Mesenchymal stem cell (in vitro differentiated cells and primary cell): ENCODE measurements around the gene ERLIN1. TPM values are rescaled to one million over a fixed set of nuclear protein-coding genes. Genes with fewer than 3 reads are reported as not detected.

ENCODE experiments used
- DNase-seq: peaks from one replicate; pipeline ENCODE4 v3.0.0-alpha.2; 2013
- H2AFZ ChIP-seq: one replicate; pipeline ENCODE4 v1.6.1; 2013; ENCODE audit warnings: low read depth, mild to moderate bottlenecking, control low read depth, inconsistent platforms, low read length, moderate library complexity
- H2AK5ac ChIP-seq: 2 replicates; pipeline ENCODE4 v1.6.1; 2013; ENCODE audit warnings: low read length, moderate library complexity, mild to moderate bottlenecking, inconsistent platforms; ENCODE audit not compliant: severe bottlenecking
- H2BK120ac ChIP-seq: one replicate; pipeline ENCODE4 v1.6.1; 2013; ENCODE audit warnings: low read depth, mild to moderate bottlenecking, inconsistent platforms, low read length, moderate library complexity
- H2BK12ac ChIP-seq, 2 experiments: one replicate each; pipeline ENCODE4 v1.6.1; 2013; ENCODE audit warnings: inconsistent platforms in 2 of 2, low read length in 2 of 2, mild to moderate bottlenecking in 2 of 2, moderate library complexity in 2 of 2, control low read depth in 1 of 2
- H2BK15ac ChIP-seq: one replicate; pipeline ENCODE4 v1.6.1; 2013; ENCODE audit warnings: mild to moderate bottlenecking, low read depth, inconsistent platforms; ENCODE audit not compliant: poor library complexity, severe bottlenecking
- H2BK5ac ChIP-seq: 2 replicates; pipeline ENCODE4 v1.6.1; 2013; ENCODE audit warnings: low read depth, mild to moderate bottlenecking, low read length, control low read depth, inconsistent platforms; ENCODE audit not compliant: poor library complexity, severe bottlenecking
- H3K14ac ChIP-seq, 2 experiments: one replicate each; pipeline ENCODE4 v1.6.1; 2013; ENCODE audit warnings: inconsistent platforms in 2 of 2, low read length in 2 of 2, control low read depth in 1 of 2, mild to moderate bottlenecking in 1 of 2, moderate library complexity in 1 of 2
- H3K18ac ChIP-seq, 2 experiments: one replicate each; pipeline ENCODE4 v1.6.1; 2013; ENCODE audit warnings: inconsistent platforms in 2 of 2, low read length in 2 of 2, control low read depth in 1 of 2, low read depth in 1 of 2, mild to moderate bottlenecking in 1 of 2
- H3K23ac ChIP-seq, 2 experiments: one replicate each; pipeline ENCODE4 v1.6.1; 2013; ENCODE audit warnings: inconsistent platforms in 2 of 2, low read length in 2 of 2, mild to moderate bottlenecking in 2 of 2, moderate library complexity in 2 of 2, control low read depth in 1 of 2
- H3K27ac ChIP-seq: 2 replicates; pipeline ENCODE4 v1.5.1; 2013; ENCODE audit warnings: mild to moderate bottlenecking, moderate library complexity, low read length, control low read depth, inconsistent platforms; ENCODE audit not compliant: poor library complexity, severe bottlenecking
- H3K27me3 ChIP-seq, 2 experiments: 2 replicates each; pipeline versions ENCODE4 v1.6.1 to v1.7.0; 2013; ENCODE audit warnings: low read length in 2 of 2, mild to moderate bottlenecking in 2 of 2, moderate library complexity in 2 of 2, control low read depth in 1 of 2, inconsistent platforms in 1 of 2; ENCODE audit not compliant: control insufficient read depth in 1 of 2, insufficient read depth in 1 of 2
- H3K36me3 ChIP-seq, 2 experiments: 2 replicates each; pipeline versions ENCODE4 v1.6.1 to v1.7.0; 2013; ENCODE audit warnings: low read length in 2 of 2, control low read depth in 1 of 2, inconsistent platforms in 1 of 2, low read depth in 1 of 2, mild to moderate bottlenecking in 1 of 2; ENCODE audit not compliant: insufficient read depth in 2 of 2, control insufficient read depth in 1 of 2
- H3K4ac ChIP-seq, 2 experiments: one replicate each; pipeline ENCODE4 v1.6.1; 2013; ENCODE audit warnings: inconsistent platforms in 2 of 2, low read length in 2 of 2, mild to moderate bottlenecking in 2 of 2, moderate library complexity in 2 of 2, control low read depth in 1 of 2, low read depth in 1 of 2
- H3K4me1 ChIP-seq: 2 replicates; pipeline ENCODE4 v1.6.1; 2013; ENCODE audit warnings: low read depth, low read length, control low read depth; ENCODE audit not compliant: control insufficient read depth, insufficient read depth
- H3K4me2 ChIP-seq: 2 replicates; pipeline ENCODE4 v1.6.1; 2013; ENCODE audit warnings: low read length, mild to moderate bottlenecking, inconsistent platforms; ENCODE audit not compliant: poor library complexity, severe bottlenecking
- H3K4me3 ChIP-seq, 2 experiments: 2 replicates each; pipeline versions ENCODE4 v1.5.1 to v1.7.0; 2013; ENCODE audit warnings: low read length in 2 of 2, mild to moderate bottlenecking in 2 of 2, control low read depth in 1 of 2, low read depth in 1 of 2; ENCODE audit not compliant: insufficient read depth in 1 of 2
- H3K79me1 ChIP-seq: replicated peaks from 2 replicates; pipeline ENCODE4 v1.6.1; 2013; ENCODE audit warnings: mild to moderate bottlenecking, control low read depth, low read length, inconsistent platforms; ENCODE audit not compliant: poor library complexity, severe bottlenecking
- H3K9ac ChIP-seq: 2 replicates; pipeline ENCODE4 v1.7.0; 2013; ENCODE audit warnings: mild to moderate bottlenecking, low read length, moderate library complexity
- H3K9me3 ChIP-seq: 2 replicates; pipeline ENCODE4 v1.7.0; 2013; ENCODE audit warnings: mild to moderate bottlenecking, low read length; ENCODE audit not compliant: control insufficient read depth
- H4K8ac ChIP-seq: one replicate; pipeline ENCODE4 v1.6.1; 2013; ENCODE audit warnings: inconsistent platforms, mild to moderate bottlenecking, low read length, moderate library complexity
- H4K91ac ChIP-seq: one replicate; pipeline ENCODE4 v1.6.1; 2013; ENCODE audit warnings: mild to moderate bottlenecking, low read length, inconsistent platforms
- WGBS: methylation state at CpG from one replicate; pipeline ENCODE4 v1.1.7; 2013; ENCODE audit warnings: mixed read lengths; 5-methylcytosine and 5-hydroxymethylcytosine counted together
- polyA plus RNA-seq, 2 experiments: library from polyadenylated mRNA; stranded (reverse); fragments of 200-250 nt; gene quantifications; one replicate each; pipeline ENCODE4 v1.2.3, GENCODE V29; 2013

Gene ERLIN1
- polyA plus RNA-seq (2013, experiment 1 of 2), result 38.5 TPM
- 39.0 TPM for polyA plus RNA-seq (2013, experiment 2 of 2)

DNA sequence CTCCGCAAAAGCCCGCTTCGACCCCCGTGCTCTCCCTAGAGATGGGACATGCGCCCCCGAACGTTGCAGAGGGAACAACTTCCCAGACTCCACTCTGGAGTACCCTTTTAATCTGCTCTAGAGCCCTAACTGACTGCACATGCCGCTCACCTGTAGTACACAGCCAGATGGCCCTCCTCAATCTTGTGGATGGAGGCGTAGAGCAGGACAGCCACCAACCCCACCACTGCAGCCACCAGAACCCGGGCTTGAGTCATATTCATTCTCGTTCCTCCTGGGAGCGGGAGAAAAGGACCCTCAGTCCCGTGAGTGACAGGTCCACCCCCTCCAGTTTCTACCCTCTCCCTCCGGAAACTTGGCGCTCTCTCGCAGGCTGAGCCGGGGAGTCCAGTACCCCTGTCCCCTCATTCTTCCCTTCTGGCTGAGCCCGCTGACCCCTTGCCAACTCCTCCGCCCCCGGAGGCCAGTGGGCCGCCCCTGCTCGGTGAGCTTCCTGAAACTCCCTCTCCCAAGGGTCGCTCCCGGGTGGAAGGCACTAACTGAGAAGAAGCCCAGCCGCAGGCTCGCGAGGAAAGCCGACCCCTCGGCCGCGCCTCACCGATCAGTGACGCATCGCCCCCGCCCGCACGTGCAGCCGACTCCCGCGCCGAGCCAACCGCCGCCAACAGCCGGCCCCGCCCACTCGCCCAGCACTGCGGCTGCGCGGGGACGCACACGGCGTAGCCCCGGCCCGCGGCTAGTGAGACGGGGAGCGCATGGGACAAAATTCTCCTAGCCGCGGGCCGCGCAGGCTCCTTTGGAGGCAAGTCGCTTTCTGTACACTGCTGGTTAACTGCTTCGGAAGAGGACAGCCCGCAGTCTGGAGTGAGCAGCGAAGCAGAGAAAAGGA is at the start of gene ERLIN1:
ERLIN1 (minus strand) TSS at position 666 of the 889 bp plus-strand sequence; CDS start at position 263, 403 bp downstream.
- Histone ChIP-seq H3K4me2 (peak within 1 kb of the TSS; percentile 87), H2BK12ac (peak within 1 kb of the TSS in 1 of 2 experiments; percentile 67), H3K79me1 (peaks cover 10% of the 10 kb centered on the region), H3K23ac (peak within 1 kb of the TSS in 1 of 2 experiments; percentile 79), H3K4me3 (peak within 1 kb of the TSS; percentile 92 to 99), H3K27me3 (no peaks in the 10 kb centered on the region), H3K18ac (peak within 1 kb of the TSS; percentile 80 to 91), H4K91ac (peak within 1 kb of the TSS; percentile 2), H2BK15ac (peak within 1 kb of the TSS; percentile 87), H3K9ac (peak within 1 kb of the TSS; percentile 95), H4K8ac (peak within 1 kb of the TSS; percentile 81), H2BK5ac (no peak within 1 kb of the TSS), H3K36me3 (peaks cover 8 to 36% of the 10 kb centered on the region in 2 experiments), H2AK5ac (peak within 1 kb of the TSS; percentile 8), H3K27ac (peak within 1 kb of the TSS; percentile 75), H3K4ac (peak within 1 kb of the TSS; percentile 46 to 74), H2BK120ac (no peak within 1 kb of the TSS), H3K14ac (peak within 1 kb of the TSS in 1 of 2 experiments; percentile 64), H3K9me3 (no peaks in the 10 kb centered on the region), H3K4me1 (peaks cover 6% of the 10 kb centered on the region), H2AFZ (peak within 1 kb of the TSS; percentile 87)
- under 1% methylated on average over 65 of the region's 65 CpGs for WGBS
- DNase-seq, result peak; percentile 92

GRCh38 chr10:100232101-100232500 is 46.3 kb upstream of the ERLIN1 start:
- H4K8ac ChIP-seq, result no peak overlapping the region
- no peak for DNase-seq
- no peak overlapping the region for H3K18ac ChIP-seq
- peaks cover 13% of the 10 kb centered on the region for H3K79me1 ChIP-seq
- no peak overlapping the region for H3K27ac ChIP-seq
- no peak overlapping the region for H3K4me2 ChIP-seq
- no peak overlapping the region for H3K4ac ChIP-seq
- no peaks in the 10 kb centered on the region for H3K9me3 ChIP-seq
- H3K27me3 ChIP-seq, result no peaks in the 10 kb centered on the region
- H2BK120ac ChIP-seq, result no peak overlapping the region
- peaks cover 17 to 56% of the 10 kb centered on the region in 2 experiments for H3K36me3 ChIP-seq
- H3K14ac ChIP-seq, result no peak overlapping the region
- no peak overlapping the region for H2AK5ac ChIP-seq
- no peak overlapping the region for H4K91ac ChIP-seq
- no peak overlapping the region for H2AFZ ChIP-seq
- no peak overlapping the region for H3K23ac ChIP-seq
- H2BK5ac ChIP-seq, result no peak overlapping the region
- H3K4me1 ChIP-seq, result peaks cover 7% of the 10 kb centered on the region
- H3K4me3 ChIP-seq, result no peak overlapping the region
- H2BK12ac ChIP-seq, result no peak overlapping the region
- no peak overlapping the region for H2BK15ac ChIP-seq
- 93% methylated on average over 1 of the region's 2 CpGs for WGBS
- H3K9ac ChIP-seq, result peak overlapping the region; percentile 13

GRCh38 chr10:100229819-100230422 is 44.1 kb upstream of the ERLIN1 start:
- Histone ChIP-seq H2AK5ac (peak overlapping the region; percentile 31), H3K79me1 (peaks cover 14% of the 10 kb centered on the region), H3K4me1 (peaks cover 7% of the 10 kb centered on the region), H3K36me3 (peaks cover 8 to 45% of the 10 kb centered on the region in 2 experiments), H2BK120ac (no peak overlapping the region), H2BK5ac (no peak overlapping the region), H3K27ac (peak overlapping the region; percentile 60), H2BK15ac (no peak overlapping the region), H3K9me3 (no peaks in the 10 kb centered on the region), H4K91ac (no peak overlapping the region), H2BK12ac (no peak overlapping the region), H2AFZ (no peak overlapping the region), H3K27me3 (no peaks in the 10 kb centered on the region), H3K18ac (peak overlapping the region in 1 of 2 experiments; percentile 45), H3K4ac (peak overlapping the region; percentile 35 to 60), H4K8ac (peak overlapping the region; percentile 96), H3K4me3 (peak overlapping the region; percentile 85 to 100), H3K4me2 (peak overlapping the region; percentile 67), H3K14ac (no peak overlapping the region), H3K9ac (peak overlapping the region; percentile 98), H3K23ac (no peak overlapping the region)
- DNase-seq, result no peak
- WGBS, result 86% methylated on average over 21 of the region's 21 CpGs

DNA sequence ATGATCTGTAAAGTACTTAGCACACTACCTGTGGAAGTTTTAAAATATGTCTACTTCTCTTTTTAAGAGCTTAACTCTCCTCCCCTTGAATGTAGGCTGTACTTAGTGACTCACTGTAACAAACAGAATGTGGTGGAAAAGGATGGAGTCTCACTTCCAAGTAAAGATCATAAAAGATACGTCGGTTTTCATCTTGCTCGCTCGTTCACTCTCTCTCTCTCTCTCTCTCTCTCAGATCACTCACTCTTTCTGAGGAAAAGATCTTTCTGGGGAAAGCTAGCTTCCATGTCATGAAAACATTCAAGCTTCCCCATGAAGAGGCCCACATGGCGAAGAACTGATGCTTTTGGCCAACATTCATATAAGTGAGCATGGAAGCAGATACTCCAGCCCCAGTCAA is 38.0 kb upstream of the ERLIN1 start:
- Histone ChIP-seq H3K4me3 (no peak overlapping the region), H3K18ac (no peak overlapping the region), H3K36me3 (peaks cover 9 to 66% of the 10 kb centered on the region in 2 experiments), H3K9me3 (no peaks in the 10 kb centered on the region), H3K9ac (no peak overlapping the region), H3K4ac (no peak overlapping the region), H2AFZ (no peak overlapping the region), H4K91ac (no peak overlapping the region), H2BK5ac (no peak overlapping the region), H3K14ac (no peak overlapping the region), H2BK12ac (no peak overlapping the region), H4K8ac (no peak overlapping the region), H2BK120ac (no peak overlapping the region), H3K27me3 (no peaks in the 10 kb centered on the region), H2BK15ac (no peak overlapping the region), H3K4me1 (peaks cover 4% of the 10 kb centered on the region), H3K79me1 (peaks cover 14% of the 10 kb centered on the region), H3K27ac (no peak overlapping the region), H2AK5ac (no peak overlapping the region), H3K4me2 (no peak overlapping the region), H3K23ac (no peak overlapping the region)
- no peak for DNase-seq
- 89% methylated on average over 5 of the region's 5 CpGs for WGBS
